IMR-90 (cell line): Measurements from ENCODE around the gene TNRC6C. TPM values are rescaled to one million over a fixed set of nuclear protein-coding genes. Genes with fewer than 3 reads are reported as not detected.

Experiments
- ATAC-seq: fragments of 200-7000 bp; cut with Tn5 transposase; 2 replicates; pipeline ENCODE4 v1.9.1; 2020; ENCODE audit warnings: low read depth, mild to moderate bottlenecking, moderate library complexity
- BruUV-seq: library from RNA; stranded (reverse); fragments of 400-500 nt; replicated peaks from 2 replicates; lab custom pipeline; 2021; lab: Mats Ljungman, UMichigan
- CTCF ChIA-PET: fragments of 300-600 bp; formaldehyde crosslinking; extraction: SDS; loops from one replicate; lab custom pipeline; 2021; ENCODE audit warnings: antibody characterized with exemption; lab: Yijun Ruan, JAX
- POLR2A ChIA-PET: fragments of 300-600 bp; sonication (Branson Sonifier 250); formaldehyde crosslinking; loops from one replicate; lab custom pipeline; 2022; ENCODE audit warnings: antibody characterized with exemption; ENCODE audit not compliant: unreplicated experiment; lab: Charles Lee
- DNase-seq: peaks from one replicate; pipeline ENCODE4 v3.0.0; 2013
- H2AFZ ChIP-seq: replicated peaks from 2 replicates; pipeline ENCODE3; 2013; ENCODE audit warnings: low read length, mild to moderate bottlenecking; ENCODE audit not compliant: poor library complexity
- H2AK5ac ChIP-seq: 2 replicates; pipeline ENCODE4 v1.6.1; 2013; ENCODE audit warnings: low read depth, low read length, inconsistent platforms
- H2AK9ac ChIP-seq: replicated peaks from 2 replicates; pipeline ENCODE3; 2013; ENCODE audit warnings: mild to moderate bottlenecking, low read depth, low read length, moderate library complexity; ENCODE audit not compliant: poor library complexity
- H2BK120ac ChIP-seq: 2 replicates; pipeline ENCODE4 v1.6.1; 2013; ENCODE audit warnings: low read depth, low read length, inconsistent platforms
- H2BK15ac ChIP-seq: 3 replicates; pipeline ENCODE4 v1.6.1; 2013; ENCODE audit warnings: low read depth, low read length, inconsistent platforms
- H2BK20ac ChIP-seq: 2 replicates; pipeline ENCODE4 v1.6.1; 2013; ENCODE audit warnings: low read depth, mild to moderate bottlenecking, inconsistent platforms, low read length, moderate library complexity
- H2BK5ac ChIP-seq: 2 replicates; pipeline ENCODE4 v1.6.1; 2013; ENCODE audit warnings: mild to moderate bottlenecking, low read depth, low read length, inconsistent platforms; ENCODE audit not compliant: poor library complexity, severe bottlenecking
- H3K14ac ChIP-seq: replicated peaks from 2 replicates; pipeline ENCODE4 v1.6.1; 2013; ENCODE audit warnings: low read depth, low read length, inconsistent platforms
- H3K18ac ChIP-seq: 2 replicates; pipeline ENCODE4 v1.6.1; 2013; ENCODE audit warnings: low read depth, low read length, control low read depth
- H3K23ac ChIP-seq: 2 replicates; pipeline ENCODE4 v1.6.1; 2013; ENCODE audit warnings: low read depth, low read length, inconsistent platforms
- H3K27ac ChIP-seq: 2 replicates; pipeline ENCODE4 v1.5.1; 2013; ENCODE audit warnings: mild to moderate bottlenecking, control low read depth, low read length; ENCODE audit not compliant: insufficient read depth
- H3K27me3 ChIP-seq: 2 replicates; pipeline ENCODE4 v1.6.1; 2013; ENCODE audit warnings: low read length; ENCODE audit not compliant: control insufficient read depth, insufficient read depth
- H3K36me3 ChIP-seq: 2 replicates; pipeline ENCODE4 v1.6.1; 2013; ENCODE audit warnings: low read length, mixed read lengths; ENCODE audit not compliant: control insufficient read depth, insufficient read depth
- H3K4ac ChIP-seq: 2 replicates; pipeline ENCODE4 v1.6.1; 2013; ENCODE audit warnings: low read depth, low read length, inconsistent platforms
- H3K4me1 ChIP-seq: 2 replicates; pipeline ENCODE4 v1.6.1; 2013; ENCODE audit warnings: low read length, mixed read lengths; ENCODE audit not compliant: control insufficient read depth, insufficient read depth
- H3K4me2 ChIP-seq: 2 replicates; pipeline ENCODE4 v1.6.1; 2013; ENCODE audit warnings: low read depth, mild to moderate bottlenecking, control low read depth, low read length, moderate library complexity
- H3K4me3 ChIP-seq: 2 replicates; pipeline ENCODE4 v1.5.1; 2013; ENCODE audit warnings: low read depth, mild to moderate bottlenecking, control low read depth, low read length, moderate library complexity; ENCODE audit not compliant: insufficient read depth
- H3K56ac ChIP-seq: 2 replicates; pipeline ENCODE4 v1.6.1; 2013; ENCODE audit warnings: low read length, inconsistent platforms; ENCODE audit not compliant: insufficient read depth; ENCODE audit errors: extremely low read depth
- H3K79me1 ChIP-seq, 2 experiments: 2 replicates each; pipeline ENCODE4 v1.6.1; 2013; ENCODE audit warnings: low read length in 2 of 2, inconsistent platforms in 1 of 2, low read depth in 1 of 2
- H3K9ac ChIP-seq: 2 replicates; pipeline ENCODE4 v1.6.1; 2013; ENCODE audit warnings: low read depth, low read length, control low read depth
- H3K9me1 ChIP-seq: 2 replicates; pipeline ENCODE4 v1.6.1; 2013; ENCODE audit warnings: low read length, inconsistent platforms; ENCODE audit not compliant: insufficient read depth
- H3K9me3 ChIP-seq: 2 replicates; pipeline ENCODE4 v1.6.1; 2013; ENCODE audit warnings: low read length; ENCODE audit not compliant: control insufficient read depth, insufficient read depth
- H4K20me1 ChIP-seq: 2 replicates; pipeline ENCODE4 v1.6.1; 2013; ENCODE audit warnings: low read length, inconsistent platforms; ENCODE audit not compliant: insufficient read depth
- H4K5ac ChIP-seq: 2 replicates; pipeline ENCODE4 v1.6.1; 2013; ENCODE audit warnings: mild to moderate bottlenecking, low read depth, low read length, control low read depth
- H4K8ac ChIP-seq, 2 experiments: 2 replicates each; pipeline ENCODE4 v1.6.1; 2013; ENCODE audit warnings: low read depth in 2 of 2, low read length in 2 of 2, control low read depth in 1 of 2, inconsistent platforms in 1 of 2
- H4K91ac ChIP-seq: 2 replicates; pipeline ENCODE4 v1.6.1; 2013; ENCODE audit warnings: low read depth, low read length, inconsistent platforms; ENCODE audit not compliant: insufficient read depth
- BHLHE40 ChIP-seq: fragments of 150-350 bp; IDR thresholded peaks from 2 replicates; pipeline ENCODE4 v1.6.1; 2016; ENCODE audit warnings: mild to moderate bottlenecking, low read depth, low read length
- CEBPB ChIP-seq: IDR thresholded peaks from 2 replicates; pipeline ENCODE4 v1.6.1; 2012; ENCODE audit warnings: low read depth, low read length, improper control_type of control experiment
- CHD1 ChIP-seq: IDR thresholded peaks from 2 replicates; pipeline ENCODE4 v1.6.1; 2012; ENCODE audit warnings: low read depth, low read length, improper control_type of control experiment
- CTCF ChIP-seq: conservative IDR thresholded peaks from 2 replicates; pipeline ENCODE4 v1.5.1; 2012; ENCODE audit warnings: mild to moderate bottlenecking, low read depth, low read length, improper control_type of control experiment
- ELK1 ChIP-seq: fragments of 150-350 bp; IDR thresholded peaks from 2 replicates; pipeline ENCODE4 v1.6.1; 2016; ENCODE audit warnings: low read depth, mild to moderate bottlenecking, low read length, moderate library complexity, borderline replicate concordance
- FOS ChIP-seq: fragments of 150-350 bp; IDR thresholded peaks from 2 replicates; pipeline ENCODE4 v1.6.1; 2016; ENCODE audit warnings: low read depth, low read length
- MAFK ChIP-seq: IDR thresholded peaks from 2 replicates; pipeline ENCODE4 v1.6.1; 2012; ENCODE audit warnings: low read depth, low read length, improper control_type of control experiment
- MAZ ChIP-seq: IDR thresholded peaks from 2 replicates; pipeline ENCODE4 v1.6.1; 2012; ENCODE audit warnings: low read depth, mild to moderate bottlenecking, low read length, improper control_type of control experiment, moderate library complexity, borderline replicate concordance
- MXI1 ChIP-seq: IDR thresholded peaks from 2 replicates; pipeline ENCODE4 v1.6.1; 2012; ENCODE audit warnings: low read depth, mild to moderate bottlenecking, low read length, moderate library complexity, borderline replicate concordance
- NFE2L2 ChIP-seq: fragments of 150-350 bp; IDR thresholded peaks from 2 replicates; pipeline ENCODE4 v1.6.1; 2016; ENCODE audit warnings: low read depth, mild to moderate bottlenecking, low read length
- POLR2A ChIP-seq: IDR thresholded peaks from 2 replicates; pipeline ENCODE4 v1.6.1; 2012; ENCODE audit warnings: mild to moderate bottlenecking, low read depth, low read length
- RAD21 ChIP-seq: IDR thresholded peaks from 2 replicates; pipeline ENCODE4 v1.6.1; 2012; ENCODE audit warnings: low read length, improper control_type of control experiment
- RCOR1 ChIP-seq: IDR thresholded peaks from 2 replicates; pipeline ENCODE4 v1.6.1; 2012; ENCODE audit warnings: mild to moderate bottlenecking, low read length, improper control_type of control experiment; ENCODE audit not compliant: insufficient replicate concordance
- RFX5 ChIP-seq: IDR thresholded peaks from 2 replicates; pipeline ENCODE4 v1.8.0; 2012; ENCODE audit warnings: low read depth, mild to moderate bottlenecking, low read length, moderate library complexity
- SMC3 ChIP-seq: fragments of 150-350 bp; IDR thresholded peaks from 2 replicates; pipeline ENCODE4 v1.6.1; 2016; ENCODE audit warnings: low read depth, mild to moderate bottlenecking, antibody characterized with exemption, low read length, moderate library complexity
- WGBS, 2 experiments: methylation state at CpG; one replicate each; pipeline versions ENCODE4 v1.1.5 to v1.1.7; 2013; ENCODE audit warnings: missing lambda C conversion rate in 2 of 2; ENCODE audit not compliant: insufficient read length in 1 of 2; ENCODE audit errors: extremely low coverage in 2 of 2; 5-methylcytosine and 5-hydroxymethylcytosine counted together
- dilution Hi-C: fragments of 300-500 bp; cut with HindIII; formaldehyde crosslinking; loops from one replicate; pipeline ENCODE4 v1.14.3; 2018; ENCODE audit warnings: low sequenced_read_pairs; ENCODE audit not compliant: unreplicated experiment
- in situ Hi-C: fragments of 300-500 bp; cut with MboI; formaldehyde crosslinking; loops from 3 replicates; pipeline ENCODE4 v1.14.3; 2019; ENCODE audit warnings: low sequenced_read_pairs, inconsistent platforms, mixed read lengths
- intact Hi-C: fragments of 100-400 bp; cut with micrococcal nuclease; formaldehyde crosslinking; loops from 2 replicates; pipeline ENCODE4 v1.10.0; 2022
- polyA plus RNA-seq, 3 experiments: library from polyadenylated mRNA; depleted of rRNA; stranded (reverse); fragments of >200 nt; gene quantifications; 2 replicates each; pipeline ENCODE4 v1.2.3, GENCODE V29; 2012; ENCODE audit warnings: low replicate concordance in 1 of 3
- total RNA-seq: library from RNA; depleted of rRNA; stranded (reverse); fragments of >200 nt; gene quantifications from 2 replicates; pipeline ENCODE4 v1.2.3, GENCODE V29; 2012
- TF ChIP-seq, protein P1 (sequence below): fragments of 150-350 bp; IDR thresholded peaks from 2 replicates; pipeline ENCODE4 v1.6.1; 2017; ENCODE audit warnings: mild to moderate bottlenecking, antibody characterized with exemption, low read length, low read depth

The TNRC6C gene
- total and polyA plus RNA-seq, 2 of the 4 experiments (the other 2 are of a cell fraction) = 1.6 to 2.7 TPM

- Histone ChIP-seq H2AK5ac (no peak overlapping the region), H3K23ac (no peak overlapping the region), H3K27me3 (no peaks in the 10 kb centered on the region), H3K9me3 (no peaks in the 10 kb centered on the region), H3K56ac (no peak overlapping the region), H3K14ac (no peak overlapping the region), H2BK120ac (no peak overlapping the region), H3K9me1 (peaks cover 3% of the 10 kb centered on the region; the same call in 1 of the 2 replicates), H4K20me1 (no peaks in the 10 kb centered on the region), H2BK15ac (no peak overlapping the region), H3K27ac (no peak overlapping the region), H3K4ac (no peak overlapping the region), H2BK20ac (no peak overlapping the region), H2AK9ac (no peak overlapping the region), H2AFZ (no peak overlapping the region), H2BK5ac (no peak overlapping the region), H4K8ac (no peak overlapping the region), H3K79me1 (no peaks in the 10 kb centered on the region), H3K9ac (no peak overlapping the region), H3K18ac (no peak overlapping the region), H3K4me2 (no peak overlapping the region), H3K36me3 (peaks cover 42% of the 10 kb centered on the region), H4K91ac (no peak overlapping the region), H3K4me1 (no peaks in the 10 kb centered on the region; the same call in 1 of the 2 replicates), H4K5ac (no peak overlapping the region), H3K4me3 (no peak overlapping the region)
- in situ Hi-C loops (no loop called here), dilution Hi-C loops (no loop called here), intact Hi-C loops (no loop called here)
- TF ChIP-seq RCOR1 = no peak
- TF ChIP-seq ELK1 = no peak
- TF ChIP-seq RAD21 = no peak
- TF ChIP-seq, protein P1, sequence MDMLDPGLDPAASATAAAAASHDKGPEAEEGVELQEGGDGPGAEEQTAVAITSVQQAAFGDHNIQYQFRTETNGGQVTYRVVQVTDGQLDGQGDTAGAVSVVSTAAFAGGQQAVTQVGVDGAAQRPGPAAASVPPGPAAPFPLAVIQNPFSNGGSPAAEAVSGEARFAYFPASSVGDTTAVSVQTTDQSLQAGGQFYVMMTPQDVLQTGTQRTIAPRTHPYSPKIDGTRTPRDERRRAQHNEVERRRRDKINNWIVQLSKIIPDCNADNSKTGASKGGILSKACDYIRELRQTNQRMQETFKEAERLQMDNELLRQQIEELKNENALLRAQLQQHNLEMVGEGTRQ = no peak
- TF ChIP-seq CHD1 = no peak
- no peak for TF ChIP-seq SMC3
- no peak for TF ChIP-seq CTCF
- TF ChIP-seq RFX5 = no peak
- TF ChIP-seq POLR2A = no peak
- no peak for TF ChIP-seq FOS
- TF ChIP-seq CEBPB = no peak
- TF ChIP-seq MAZ = no peak
- no peak for TF ChIP-seq MAFK
- no peak for TF ChIP-seq NFE2L2
- TF ChIP-seq BHLHE40 = no peak
- TF ChIP-seq MXI1 = no peak
- 93% methylated on average over 4 of the region's 10 CpGs; no CpG with 5 or more reads in 1 of the 2 experiments for WGBS, 2 experiments
- POLR2A ChIA-PET = no interaction called here
- CTCF ChIA-PET = no interaction called here
- BruUV-seq = no TSS peak
- DNase-seq (no peak), ATAC-seq (no peak)
Observed at GRCh38 chr17:78101542-78101941, 143.0 kb downstream of the TNRC6C start.
